ENCODE measurements around the gene SDR42E1. TPM values are rescaled to one million over a fixed set of nuclear protein-coding genes. Genes with fewer than 3 reads are reported as not detected.

Gene SDR42E1
- total RNA-seq, 1 donor from 2014 or later, result 4.2 TPM

DNA sequence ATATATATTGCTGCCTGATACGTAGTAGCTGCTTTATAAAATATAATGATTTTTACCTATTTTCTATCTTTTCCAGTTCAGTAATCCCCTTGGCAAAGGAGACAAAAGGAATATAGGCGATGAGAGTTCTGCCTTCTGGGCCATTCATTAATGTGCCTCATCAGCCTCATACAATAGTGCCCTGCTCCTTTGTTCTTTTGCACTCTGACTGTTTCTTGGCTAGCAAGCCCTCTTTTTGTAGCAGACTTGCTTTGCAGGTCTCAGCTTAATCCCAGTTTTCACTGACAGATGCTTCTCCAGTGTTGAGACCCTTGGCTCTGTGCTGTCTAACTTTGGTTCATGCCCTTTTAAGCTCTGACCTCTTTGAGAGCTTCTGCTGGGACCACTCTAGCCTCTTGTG is 34.2 kb upstream of the SDR42E1 start:
- intact Hi-C loops (cut with DNase I), result no loop called here
- H3K4me3 ChIP-seq, result no peak overlapping the region
- no peak for DNase-seq (ENCODE audit: extremely low spot score in 2 of 2)
- no peaks in the 10 kb centered on the region for H3K9me3 ChIP-seq
- H3K27me3 ChIP-seq, result no peaks in the 10 kb centered on the region
- TF ChIP-seq POLR2AphosphoS5 (IDR thresholded peaks at IDR 0.05; ENCODE audit: insufficient read depth in 1 of 2, low read depth in 1 of 2) (no peak), CTCF (IDR thresholded peaks at IDR 0.05) (no peak), POLR2A (IDR thresholded peaks at IDR 0.05) (no peak)
- no peak overlapping the region for H3K27ac ChIP-seq
- no peaks in the 10 kb centered on the region for H3K4me1 ChIP-seq
- H3K36me3 ChIP-seq, result no peaks in the 10 kb centered on the region

DNA sequence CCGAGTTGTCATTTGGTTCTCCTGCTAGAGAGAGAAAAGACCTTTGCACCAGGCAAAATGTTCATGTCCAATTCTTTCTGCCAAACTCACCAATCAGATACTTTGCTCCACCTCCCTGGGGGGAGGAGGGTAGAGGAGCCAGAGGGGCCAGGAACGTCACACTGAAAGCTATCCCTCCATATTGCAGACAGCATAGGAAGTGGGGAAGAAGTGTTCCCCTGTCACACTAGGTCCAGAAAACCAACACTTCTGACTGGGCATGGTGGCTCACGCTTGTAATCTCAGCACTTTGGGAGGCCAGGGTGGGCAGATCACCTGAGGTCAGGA is 33.3 kb upstream of the SDR42E1 start:
- Histone ChIP-seq H3K4me1 (no peaks in the 10 kb centered on the region), H3K36me3 (no peaks in the 10 kb centered on the region), H3K27me3 (no peaks in the 10 kb centered on the region), H3K27ac (no peak overlapping the region), H3K4me3 (no peak overlapping the region), H3K9me3 (no peaks in the 10 kb centered on the region)
- intact Hi-C loops (cut with DNase I), result no loop called here
- DNase-seq (ENCODE audit: extremely low spot score in 2 of 2), result no peak
- TF ChIP-seq POLR2AphosphoS5 (IDR thresholded peaks at IDR 0.05; ENCODE audit: insufficient read depth in 1 of 2, low read depth in 1 of 2) (no peak), POLR2A (IDR thresholded peaks at IDR 0.05) (no peak), CTCF (IDR thresholded peaks at IDR 0.05) (no peak)

GRCh38 chr16:82043680-82044584 is 32.7 kb upstream of the SDR42E1 start:
- DNase-seq (ENCODE audit: extremely low spot score in 2 of 2), result no peak

GRCh38 chr16:82042846-82043245 is 31.6 kb upstream of the SDR42E1 start:
- H3K4me3 ChIP-seq, result no peak overlapping the region
- TF ChIP-seq POLR2A (IDR thresholded peaks at IDR 0.05) (no peak), POLR2AphosphoS5 (IDR thresholded peaks at IDR 0.05; ENCODE audit: insufficient read depth in 1 of 2, low read depth in 1 of 2) (no peak), CTCF (IDR thresholded peaks at IDR 0.05) (no peak)
- no peak for DNase-seq (ENCODE audit: extremely low spot score in 2 of 2)
- H3K36me3 ChIP-seq, result no peaks in the 10 kb centered on the region
- no peaks in the 10 kb centered on the region for H3K27me3 ChIP-seq
- intact Hi-C loops (cut with DNase I), result no loop called here
- H3K9me3 ChIP-seq, result no peaks in the 10 kb centered on the region
- no peak overlapping the region for H3K27ac ChIP-seq
- no peaks in the 10 kb centered on the region for H3K4me1 ChIP-seq

More at GRCh38 chr16:82043680-82044584, 32.7 kb upstream of the SDR42E1 start:
- no peak for TF ChIP-seq POLR2AphosphoS5 (IDR thresholded peaks at IDR 0.05; ENCODE audit: insufficient read depth in 1 of 2, low read depth in 1 of 2)
- no peak overlapping the region for H3K27ac ChIP-seq
- intact Hi-C loops (cut with DNase I), result no loop called here
- no peaks in the 10 kb centered on the region for H3K9me3 ChIP-seq
- H3K4me3 ChIP-seq, result no peak overlapping the region
- H3K36me3 ChIP-seq, result no peaks in the 10 kb centered on the region
- H3K27me3 ChIP-seq, result no peaks in the 10 kb centered on the region
- H3K4me1 ChIP-seq, result no peaks in the 10 kb centered on the region

DNA sequence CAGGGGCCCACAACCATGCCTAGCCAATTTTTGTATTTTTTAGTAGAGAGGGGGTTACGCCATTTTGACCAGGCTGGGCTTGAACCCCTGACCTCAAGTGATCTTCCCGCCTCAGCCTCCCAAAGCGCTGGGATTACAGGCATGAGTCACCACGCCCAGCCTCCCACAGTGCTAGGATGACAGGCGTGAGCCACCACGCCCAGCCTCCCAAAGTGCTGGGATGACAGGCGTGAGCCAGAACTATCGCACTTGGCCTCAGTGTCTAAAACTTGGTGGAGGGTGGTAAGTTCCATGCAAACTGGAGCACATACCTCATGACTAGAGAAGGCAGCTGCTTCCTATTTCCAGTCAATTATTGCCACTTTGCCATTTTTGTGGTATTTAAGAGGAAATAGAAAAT is 30.9 kb upstream of the SDR42E1 start:
- no peak for DNase-seq (ENCODE audit: extremely low spot score in 2 of 2)
- intact Hi-C loops (cut with DNase I), result no loop called here
- H3K4me1 ChIP-seq, result no peaks in the 10 kb centered on the region
- no peaks in the 10 kb centered on the region for H3K36me3 ChIP-seq
- no peak overlapping the region for H3K27ac ChIP-seq
- no peak overlapping the region for H3K4me3 ChIP-seq
- no peaks in the 10 kb centered on the region for H3K9me3 ChIP-seq
- TF ChIP-seq CTCF (IDR thresholded peaks at IDR 0.05) (no peak), POLR2AphosphoS5 (IDR thresholded peaks at IDR 0.05; ENCODE audit: insufficient read depth in 1 of 2, low read depth in 1 of 2) (no peak), POLR2A (IDR thresholded peaks at IDR 0.05) (no peak)
- no peaks in the 10 kb centered on the region for H3K27me3 ChIP-seq
